GM12865 (cell line): ENCODE results near the gene ZBTB40.

Experiments
- DNase-seq: peaks from one replicate; pipeline ENCODE4 v3.0.0; 2010; ENCODE audit warnings: low read depth
- H3K4me3 ChIP-seq: 2 replicates; pipeline ENCODE4 v1.5.1; 2011; ENCODE audit warnings: mild to moderate bottlenecking, low read depth, low read length, control low read depth
- TF ChIP-seq, protein P1 (sequence below): IDR thresholded peaks from 2 replicates; pipeline ENCODE4 v1.5.1; 2011; ENCODE audit warnings: low read length, control low read depth, low read depth, inconsistent platforms; ENCODE audit not compliant: insufficient read depth; ENCODE audit errors: missing control alignments

The ZBTB40 gene

DNA sequence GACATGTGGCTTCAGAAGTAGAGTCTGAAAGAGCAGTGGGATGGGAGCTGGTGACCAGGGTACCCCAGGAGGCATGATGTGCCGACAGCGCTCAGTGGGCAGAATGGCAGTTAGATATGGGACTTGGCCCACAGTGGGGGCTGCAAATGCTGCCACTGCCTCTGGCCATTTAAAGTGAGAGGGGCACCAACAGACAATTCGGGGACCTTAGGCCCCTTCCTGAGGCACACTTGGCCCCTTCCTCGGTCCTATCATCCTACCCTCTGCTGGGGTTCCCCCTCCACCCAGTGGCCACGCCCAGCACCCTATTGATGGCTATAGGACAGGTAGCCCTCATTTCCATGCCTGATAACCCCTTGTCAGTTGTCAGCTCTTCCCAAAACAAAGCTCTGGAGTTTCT is 75.0 kb downstream of the ZBTB40 start:
- DNase-seq, result no peak
- H3K4me3 ChIP-seq, result no peak overlapping the region
- TF ChIP-seq, protein P1, sequence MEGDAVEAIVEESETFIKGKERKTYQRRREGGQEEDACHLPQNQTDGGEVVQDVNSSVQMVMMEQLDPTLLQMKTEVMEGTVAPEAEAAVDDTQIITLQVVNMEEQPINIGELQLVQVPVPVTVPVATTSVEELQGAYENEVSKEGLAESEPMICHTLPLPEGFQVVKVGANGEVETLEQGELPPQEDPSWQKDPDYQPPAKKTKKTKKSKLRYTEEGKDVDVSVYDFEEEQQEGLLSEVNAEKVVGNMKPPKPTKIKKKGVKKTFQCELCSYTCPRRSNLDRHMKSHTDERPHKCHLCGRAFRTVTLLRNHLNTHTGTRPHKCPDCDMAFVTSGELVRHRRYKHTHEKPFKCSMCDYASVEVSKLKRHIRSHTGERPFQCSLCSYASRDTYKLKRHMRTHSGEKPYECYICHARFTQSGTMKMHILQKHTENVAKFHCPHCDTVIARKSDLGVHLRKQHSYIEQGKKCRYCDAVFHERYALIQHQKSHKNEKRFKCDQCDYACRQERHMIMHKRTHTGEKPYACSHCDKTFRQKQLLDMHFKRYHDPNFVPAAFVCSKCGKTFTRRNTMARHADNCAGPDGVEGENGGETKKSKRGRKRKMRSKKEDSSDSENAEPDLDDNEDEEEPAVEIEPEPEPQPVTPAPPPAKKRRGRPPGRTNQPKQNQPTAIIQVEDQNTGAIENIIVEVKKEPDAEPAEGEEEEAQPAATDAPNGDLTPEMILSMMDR, result no peak

DNA sequence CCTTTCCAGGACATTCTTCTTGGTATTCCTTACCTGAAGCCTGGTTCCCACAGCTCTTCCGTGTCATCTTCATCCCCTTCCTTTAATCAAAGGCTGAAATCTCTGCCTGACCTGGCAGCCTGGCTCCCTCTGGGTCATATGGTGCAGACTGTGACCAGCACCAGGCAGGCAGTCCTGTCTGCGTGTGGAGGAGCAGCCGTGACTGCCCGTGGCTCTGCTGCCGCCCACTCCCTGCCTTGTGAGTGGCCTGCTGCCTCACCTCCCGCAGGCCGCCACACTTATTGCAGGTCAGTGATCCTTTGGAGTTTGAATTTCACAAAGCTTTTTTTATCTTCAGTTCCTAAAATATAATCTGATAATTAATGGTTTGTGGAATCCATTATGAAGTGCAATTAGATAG is 75.5 kb downstream of the ZBTB40 start:
- DNase-seq, result no peak
- TF ChIP-seq, protein P1, result no peak
- no peak overlapping the region for H3K4me3 ChIP-seq

- TF ChIP-seq, protein P1, result no peak
- no peak overlapping the region for H3K4me3 ChIP-seq
- DNase-seq, result no peak
These were observed 76.1 kb downstream of the ZBTB40 start for GRCh38 chr1:22527555-22528296.

- TF ChIP-seq, protein P1, result no peak
- DNase-seq, result no peak
- H3K4me3 ChIP-seq, result no peak overlapping the region
These were observed 76.8 kb downstream of the ZBTB40 start for GRCh38 chr1:22528451-22528850.

DNA sequence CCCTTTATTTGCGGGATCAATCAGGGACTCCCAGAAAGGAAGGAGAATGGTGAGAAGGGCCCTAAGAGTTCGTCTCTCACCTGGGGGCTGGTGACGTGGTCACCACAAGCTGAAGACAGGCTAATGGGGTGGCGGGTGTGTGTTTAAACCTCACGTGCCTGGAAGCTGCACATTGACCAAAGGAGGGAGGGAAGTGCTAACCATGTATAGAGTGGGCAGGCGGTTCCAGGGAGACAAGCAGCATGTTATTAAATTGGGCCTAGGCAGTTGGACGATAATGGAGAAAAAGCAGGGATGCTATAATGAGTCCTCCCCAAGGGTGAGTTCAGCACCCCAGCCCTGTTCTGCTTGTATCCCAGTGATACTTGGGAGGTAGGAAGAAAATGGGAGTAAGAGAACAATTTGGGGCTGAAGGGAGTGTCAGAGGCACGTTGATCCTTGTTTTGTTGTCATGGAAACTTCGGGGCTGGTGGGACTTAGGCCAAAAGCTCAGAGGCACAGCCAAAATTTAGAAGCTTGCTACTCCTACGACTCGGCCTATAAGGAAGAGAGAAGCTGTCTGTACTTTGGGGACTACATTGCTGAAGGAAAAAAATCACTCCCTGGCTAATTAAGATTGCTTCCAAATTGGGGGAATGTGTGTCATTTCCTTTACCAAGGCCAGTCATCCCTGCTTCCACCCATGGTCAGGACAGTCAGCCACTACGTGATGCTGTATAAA is 78.4 kb downstream of the ZBTB40 start:
- no peak overlapping the region for H3K4me3 ChIP-seq
- DNase-seq, result no peak
- TF ChIP-seq, protein P1, result no peak

- TF ChIP-seq, protein P1, result no peak
- DNase-seq, result no peak
- no peak overlapping the region for H3K4me3 ChIP-seq
These were observed 79.1 kb downstream of the ZBTB40 start for GRCh38 chr1:22530715-22531114.
